Smooth muscle cell (in vitro differentiated cells): ENCODE measurements around the gene MUC2. TPM values are rescaled to one million over a fixed set of nuclear protein-coding genes. Genes with fewer than 3 reads are reported as not detected.

ENCODE experiments used
- DNase-seq: peaks from one replicate; lab custom pipeline; 2025; ENCODE audit not compliant: unreplicated experiment; lab: John Stamatoyannopoulos, UW
- H2AFZ ChIP-seq: fragments of 200-600 bp; sonication (generic); 2 replicates; pipeline ENCODE4 v1.6.0; 2016; ENCODE audit warnings: antibody characterized with exemption, low read depth, mild to moderate bottlenecking
- H3F3A ChIP-seq: fragments of 200-600 bp; sonication (generic); 2 replicates; pipeline ENCODE4 v1.6.0; 2017; ENCODE audit warnings: antibody characterized with exemption, low read depth
- H3K27ac ChIP-seq: fragments of 200-600 bp; sonication (generic); 2 replicates; pipeline ENCODE4 v1.5.1; 2016; ENCODE audit warnings: low read depth, mild to moderate bottlenecking
- H3K27me3 ChIP-seq: fragments of 200-600 bp; sonication (generic); 2 replicates; pipeline ENCODE4 v1.6.1; 2016; ENCODE audit warnings: low read depth, mild to moderate bottlenecking
- H3K36me3 ChIP-seq: fragments of 200-600 bp; sonication (generic); 2 replicates; pipeline ENCODE4 v1.5.1; 2016; ENCODE audit warnings: low read depth
- H3K4me1 ChIP-seq: fragments of 200-600 bp; sonication (generic); 2 replicates; pipeline ENCODE4 v1.5.1; 2016; ENCODE audit warnings: low read depth
- H3K4me2 ChIP-seq: fragments of 200-600 bp; sonication (generic); 2 replicates; pipeline ENCODE4 v1.6.0; 2016; ENCODE audit warnings: mild to moderate bottlenecking
- H3K4me3 ChIP-seq: fragments of 200-600 bp; sonication (generic); 2 replicates; pipeline ENCODE4 v1.5.1; 2016; ENCODE audit warnings: mild to moderate bottlenecking
- H3K79me2 ChIP-seq: fragments of 200-600 bp; sonication (generic); 2 replicates; pipeline ENCODE4 v1.6.0; 2016; ENCODE audit warnings: low read depth, mild to moderate bottlenecking
- H3K9ac ChIP-seq: fragments of 200-600 bp; sonication (generic); 2 replicates; pipeline ENCODE4 v1.6.0; 2016; ENCODE audit warnings: low read depth
- H3K9me3 ChIP-seq: fragments of 200-600 bp; sonication (generic); replicated peaks from 2 replicates; pipeline ENCODE4 v1.5.1; 2016; ENCODE audit warnings: low read depth
- H4K20me1 ChIP-seq: fragments of 200-600 bp; sonication (generic); 2 replicates; pipeline ENCODE4 v1.6.0; 2016; ENCODE audit warnings: low read depth
- WGBS: methylation state at CpG from one replicate; pipeline ENCODE4 v1.1.7; 2016; ENCODE audit warnings: low lambda C conversion rate; 5-methylcytosine and 5-hydroxymethylcytosine counted together
- polyA plus RNA-seq: library from polyadenylated mRNA; unstranded; fragments of >200 nt; fragmentation: Nextera tagmentation; extraction: Ambion mirVana; gene quantifications from 2 replicates; pipeline ENCODE4 v1.2.1, GENCODE V29; 2016
- total RNA-seq: library from RNA; depleted of rRNA; stranded (reverse); fragments of >200 nt; gene quantifications from 2 replicates; pipeline ENCODE4 v1.2.3, GENCODE V29; 2014
- TF ChIP-seq, protein P1 (sequence below): fragments of 200-600 bp; sonication (generic); IDR thresholded peaks from 2 replicates; pipeline ENCODE4 v1.5.1; 2017; ENCODE audit warnings: borderline replicate concordance, mild to moderate bottlenecking, antibody characterized with exemption; ENCODE audit not compliant: insufficient read depth, poor library complexity, severe bottlenecking

Gene MUC2
- total and polyA plus RNA-seq, 2 experiments from 2014 or later = not detected

DNA sequence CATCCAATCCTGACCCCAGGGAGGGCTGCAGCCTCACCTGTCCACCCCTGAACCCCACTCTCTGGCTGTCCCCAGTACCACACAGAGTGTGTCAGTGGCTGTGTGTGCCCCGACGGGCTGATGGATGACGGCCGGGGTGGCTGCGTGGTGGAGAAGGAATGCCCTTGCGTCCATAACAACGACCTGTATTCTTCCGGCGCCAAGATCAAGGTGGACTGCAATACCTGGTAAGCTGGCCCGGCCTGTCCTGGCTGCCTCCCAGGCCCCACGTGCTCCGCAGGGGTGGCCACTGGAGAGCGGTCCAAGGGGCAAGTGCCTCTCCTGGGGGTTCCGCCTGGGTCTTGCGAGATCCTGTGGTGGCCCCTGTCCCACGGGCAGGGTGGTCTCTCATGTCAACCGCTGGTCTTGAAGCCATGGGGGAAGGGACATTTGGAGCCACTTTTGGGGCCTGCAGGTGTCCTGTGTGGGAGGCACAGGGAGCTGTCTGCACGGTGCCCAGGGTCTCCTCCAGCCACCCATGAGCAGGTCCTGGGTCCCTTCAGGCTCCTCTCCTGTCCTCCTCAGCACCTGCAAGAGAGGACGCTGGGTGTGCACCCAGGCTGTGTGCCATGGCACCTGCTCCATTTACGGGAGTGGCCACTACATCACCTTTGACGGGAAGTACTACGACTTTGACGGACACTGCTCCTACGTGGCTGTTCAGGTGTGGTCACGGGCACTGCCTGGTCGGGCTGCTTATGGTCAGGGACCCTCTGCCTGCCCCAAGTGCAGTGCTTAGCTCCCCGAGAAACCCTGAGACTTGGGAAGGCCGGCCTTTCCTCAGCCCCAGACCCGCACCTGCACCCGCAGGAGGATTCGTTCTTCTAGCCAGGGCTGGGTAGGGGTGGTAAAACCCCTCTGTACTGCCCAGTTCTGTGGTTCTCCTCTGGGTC, 11.8 kb downstream of the MUC2 start:
- Histone ChIP-seq H3K27me3 (no peaks in the 10 kb centered on the region), H2AFZ (no peak overlapping the region), H3K9me3 (no peaks in the 10 kb centered on the region), H3K4me3 (no peak overlapping the region), H3K4me1 (no peaks in the 10 kb centered on the region), H3K9ac (no peak overlapping the region), H4K20me1 (no peaks in the 10 kb centered on the region), H3K4me2 (no peak overlapping the region), H3F3A (no peaks in the 10 kb centered on the region), H3K27ac (no peak overlapping the region), H3K36me3 (no peaks in the 10 kb centered on the region), H3K79me2 (no peaks in the 10 kb centered on the region)
- 88% methylated on average over 31 of the region's 31 CpGs for WGBS
- TF ChIP-seq, protein P1, sequence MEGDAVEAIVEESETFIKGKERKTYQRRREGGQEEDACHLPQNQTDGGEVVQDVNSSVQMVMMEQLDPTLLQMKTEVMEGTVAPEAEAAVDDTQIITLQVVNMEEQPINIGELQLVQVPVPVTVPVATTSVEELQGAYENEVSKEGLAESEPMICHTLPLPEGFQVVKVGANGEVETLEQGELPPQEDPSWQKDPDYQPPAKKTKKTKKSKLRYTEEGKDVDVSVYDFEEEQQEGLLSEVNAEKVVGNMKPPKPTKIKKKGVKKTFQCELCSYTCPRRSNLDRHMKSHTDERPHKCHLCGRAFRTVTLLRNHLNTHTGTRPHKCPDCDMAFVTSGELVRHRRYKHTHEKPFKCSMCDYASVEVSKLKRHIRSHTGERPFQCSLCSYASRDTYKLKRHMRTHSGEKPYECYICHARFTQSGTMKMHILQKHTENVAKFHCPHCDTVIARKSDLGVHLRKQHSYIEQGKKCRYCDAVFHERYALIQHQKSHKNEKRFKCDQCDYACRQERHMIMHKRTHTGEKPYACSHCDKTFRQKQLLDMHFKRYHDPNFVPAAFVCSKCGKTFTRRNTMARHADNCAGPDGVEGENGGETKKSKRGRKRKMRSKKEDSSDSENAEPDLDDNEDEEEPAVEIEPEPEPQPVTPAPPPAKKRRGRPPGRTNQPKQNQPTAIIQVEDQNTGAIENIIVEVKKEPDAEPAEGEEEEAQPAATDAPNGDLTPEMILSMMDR = no peak
- DNase-seq = no peak

DNA sequence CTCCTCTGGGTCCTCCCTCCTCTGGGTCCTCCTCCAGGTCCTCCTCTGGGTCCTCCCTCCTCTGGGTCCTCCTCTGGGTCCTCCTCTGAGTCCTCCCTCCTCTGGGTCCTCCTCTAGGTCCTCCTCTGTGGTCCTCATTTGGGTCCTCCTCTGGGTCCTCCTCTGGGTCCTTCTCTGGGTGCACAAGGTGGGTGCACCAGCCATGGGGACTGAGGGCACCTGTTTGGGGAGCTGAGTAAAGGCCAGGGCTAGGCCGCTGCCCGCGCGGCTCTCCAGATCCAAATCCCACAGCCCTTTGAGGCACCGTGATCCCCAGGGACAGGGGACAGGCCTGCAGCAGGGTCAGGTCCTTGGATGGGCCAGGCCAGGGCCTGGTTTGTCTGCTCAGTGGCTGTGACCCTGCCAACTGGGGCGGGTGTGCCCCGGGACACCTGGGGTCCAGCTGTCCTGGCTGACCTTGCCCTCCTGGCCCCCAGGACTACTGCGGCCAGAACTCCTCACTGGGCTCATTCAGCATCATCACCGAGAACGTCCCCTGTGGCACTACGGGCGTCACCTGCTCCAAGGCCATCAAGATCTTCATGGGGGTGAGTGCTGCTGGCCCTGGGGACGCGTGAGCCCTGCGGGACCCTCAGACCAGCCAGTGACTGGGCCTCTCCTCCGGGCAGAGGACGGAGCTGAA, 12.7 kb downstream of the MUC2 start:
- Histone ChIP-seq H3F3A (no peaks in the 10 kb centered on the region), H3K27ac (no peak overlapping the region), H3K4me2 (no peak overlapping the region), H3K36me3 (no peaks in the 10 kb centered on the region), H3K27me3 (no peaks in the 10 kb centered on the region), H3K9me3 (no peaks in the 10 kb centered on the region), H3K4me1 (no peaks in the 10 kb centered on the region), H3K9ac (no peak overlapping the region), H3K4me3 (no peak overlapping the region), H3K79me2 (no peaks in the 10 kb centered on the region), H2AFZ (no peak overlapping the region), H4K20me1 (no peaks in the 10 kb centered on the region)
- TF ChIP-seq, protein P1 = no peak
- 97% methylated on average over 17 of the region's 17 CpGs for WGBS
- no peak for DNase-seq

DNA sequence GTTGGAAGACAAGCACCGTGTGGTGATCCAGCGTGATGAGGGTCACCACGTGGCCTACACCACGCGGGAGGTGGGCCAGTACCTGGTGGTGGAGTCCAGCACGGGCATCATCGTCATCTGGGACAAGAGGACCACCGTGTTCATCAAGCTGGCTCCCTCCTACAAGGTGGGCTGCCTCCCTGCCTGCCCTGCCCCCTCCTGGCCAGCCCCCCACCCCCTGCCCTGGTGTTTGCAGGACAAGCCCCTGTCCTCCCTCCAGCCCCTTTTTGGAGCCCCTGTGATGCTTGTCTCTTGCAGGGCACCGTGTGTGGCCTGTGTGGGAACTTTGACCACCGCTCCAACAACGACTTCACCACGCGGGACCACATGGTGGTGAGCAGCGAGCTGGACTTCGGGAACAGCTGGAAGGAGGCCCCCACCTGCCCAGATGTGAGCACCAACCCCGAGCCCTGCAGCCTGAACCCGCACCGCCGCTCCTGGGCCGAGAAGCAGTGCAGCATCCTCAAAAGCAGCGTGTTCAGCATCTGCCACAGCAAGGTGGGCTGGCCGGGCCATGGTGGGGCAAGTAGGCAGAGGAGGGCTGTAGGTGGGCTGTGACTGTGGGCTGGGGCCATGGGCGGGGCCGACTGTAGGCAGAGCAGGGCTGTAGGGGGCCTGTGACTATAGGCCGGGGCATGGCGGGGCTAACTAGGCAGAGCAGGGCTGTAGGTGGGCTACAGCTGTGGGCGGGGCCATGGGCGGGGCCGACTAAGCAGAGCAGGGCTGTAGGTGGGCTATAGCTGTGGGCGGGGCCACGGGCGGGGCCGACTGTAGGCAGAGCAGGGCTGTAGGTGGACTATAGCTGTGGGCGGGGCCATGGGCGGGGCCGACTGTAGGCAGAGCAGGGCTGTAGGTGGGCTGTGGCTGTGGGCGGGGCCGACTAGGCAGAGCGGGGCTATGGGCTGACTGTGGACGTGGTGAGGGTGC, 13.6 kb downstream of the MUC2 start:
- 89% methylated on average over 25 of the region's 40 CpGs for WGBS
- TF ChIP-seq, protein P1 = no peak
- Histone ChIP-seq H3K4me3 (no peak overlapping the region), H3K9ac (no peak overlapping the region), H3K4me1 (no peaks in the 10 kb centered on the region), H3K27ac (no peak overlapping the region), H2AFZ (no peak overlapping the region), H3K9me3 (no peaks in the 10 kb centered on the region), H4K20me1 (no peaks in the 10 kb centered on the region), H3K79me2 (no peaks in the 10 kb centered on the region), H3K27me3 (no peaks in the 10 kb centered on the region), H3K4me2 (no peak overlapping the region), H3F3A (no peaks in the 10 kb centered on the region), H3K36me3 (no peaks in the 10 kb centered on the region)
- DNase-seq = no peak
